H1 (cell line): ENCODE data around the gene ZCCHC3. TPM values are rescaled to one million over a fixed set of nuclear protein-coding genes. Genes with fewer than 3 reads are reported as not detected.

Experiments used
- CTCF ChIA-PET: fragments of 300-600 bp; sonication (Branson Sonifier 250); formaldehyde crosslinking; loops from one replicate; lab custom pipeline; 2021; ENCODE audit not compliant: partially characterized antibody; lab: Charles Lee
- POLR2A ChIA-PET: fragments of 300-600 bp; sonication (Branson Sonifier 250); formaldehyde crosslinking; loops from one replicate; lab custom pipeline; 2021; ENCODE audit warnings: inconsistent platforms; ENCODE audit not compliant: partially characterized antibody; lab: Charles Lee
- DNase-seq, 2 experiments: peaks; one replicate each; pipeline versions ENCODE4 v3.0.0 to v3.0.0-alpha.2; 2010 to 2022; ENCODE audit warnings: low spot score in 2 of 2, low read depth in 1 of 2, mixed read lengths in 1 of 2
- FAIRE-seq: peaks from 2 replicates; lab custom pipeline; 2011; peaks lifted over from hg19 to GRCh38; lab: Jason Lieb, UNC
- H2AFZ ChIP-seq: 2 replicates; pipeline ENCODE4 v1.8.1; 2012; ENCODE audit warnings: low read length, inconsistent platforms
- H2AK5ac ChIP-seq: 2 replicates; pipeline ENCODE4 v1.6.1; 2013; ENCODE audit warnings: low read depth, low read length
- H2BK120ac ChIP-seq: replicated peaks from 2 replicates; pipeline ENCODE3; 2013; ENCODE audit warnings: low read depth, low read length, inconsistent platforms
- H2BK12ac ChIP-seq: 2 replicates; pipeline ENCODE4 v1.6.1; 2013; ENCODE audit warnings: low read depth, low read length
- H2BK15ac ChIP-seq: 2 replicates; pipeline ENCODE4 v1.6.1; 2013; ENCODE audit warnings: low read length
- H2BK20ac ChIP-seq: 2 replicates; pipeline ENCODE4 v1.6.1; 2013; ENCODE audit warnings: low read length
- H2BK5ac ChIP-seq: 2 replicates; pipeline ENCODE4 v1.6.1; 2013; ENCODE audit warnings: low read depth, low read length
- H3K14ac ChIP-seq: 2 replicates; pipeline ENCODE4 v1.6.1; 2013; ENCODE audit warnings: inconsistent platforms; ENCODE audit not compliant: insufficient read length
- H3K18ac ChIP-seq: 2 replicates; pipeline ENCODE4 v1.6.1; 2013; ENCODE audit warnings: low read length; ENCODE audit errors: extremely low read depth
- H3K23ac ChIP-seq: 2 replicates; pipeline ENCODE4 v1.6.1; 2013; ENCODE audit warnings: inconsistent platforms; ENCODE audit not compliant: insufficient read length
- H3K23me2 ChIP-seq: 2 replicates; pipeline ENCODE4 v1.6.1; 2013; ENCODE audit warnings: low read depth, low read length
- H3K27ac ChIP-seq: 2 replicates; pipeline ENCODE4 v1.6.1; 2011; ENCODE audit warnings: low read depth, low read length, inconsistent platforms
- H3K27me3 ChIP-seq, 4 experiments: replicated peaks in 1 of 4; 1 replicate in 1 of 4; 2 replicates in 3 of 4; pipeline versions ENCODE4 v1.6.1 to v1.8.1; 2011 to 2013; ENCODE audit warnings: low read length in 3 of 4, mild to moderate bottlenecking in 3 of 4, inconsistent platforms in 2 of 4, mixed read lengths in 2 of 4, moderate library complexity in 1 of 4; ENCODE audit not compliant: control insufficient read depth in 3 of 4, insufficient read depth in 3 of 4; ENCODE audit errors: extremely low read depth in 1 of 4
- H3K36me3 ChIP-seq, 4 experiments: 2 replicates each; pipeline versions ENCODE4 v1.6.1 to v1.8.1; 2011 to 2013; ENCODE audit warnings: mild to moderate bottlenecking in 4 of 4, low read length in 3 of 4, moderate library complexity in 2 of 4, control low read depth in 1 of 4, inconsistent platforms in 1 of 4; ENCODE audit not compliant: insufficient read depth in 4 of 4, control insufficient read depth in 2 of 4
- H3K4ac ChIP-seq: replicated peaks from 2 replicates; pipeline ENCODE3; 2013; ENCODE audit warnings: low read length, low read depth, mixed read lengths, inconsistent platforms; ENCODE audit not compliant: insufficient read length
- H3K4me1 ChIP-seq, 4 experiments: replicated peaks in 1 of 4; 1 replicate in 1 of 4; 2 replicates in 3 of 4; pipeline versions ENCODE4 v1.6.1 to v1.8.1; 2011 to 2013; ENCODE audit warnings: low read length in 3 of 4, inconsistent platforms in 2 of 4, mixed read lengths in 1 of 4; ENCODE audit not compliant: insufficient read depth in 4 of 4, control insufficient read depth in 3 of 4
- H3K4me2 ChIP-seq, 2 experiments: 2 replicates each; pipeline versions ENCODE4 v1.6.1 to v1.8.1; 2011 to 2013; ENCODE audit warnings: low read depth in 2 of 2, low read length in 2 of 2, control low read depth in 1 of 2, inconsistent platforms in 1 of 2, mild to moderate bottlenecking in 1 of 2; ENCODE audit not compliant: insufficient read depth in 1 of 2
- H3K4me3 ChIP-seq, 4 experiments: fragments of 200-600, 300-600 bp in 1 of 4; sonication (generic), shearing (Covaris generic), sonication (Bioruptor Twin) in 1 of 4; 2 replicates each; pipeline versions ENCODE4 v1.5.1 to v1.8.1; 2011 to 2016; ENCODE audit warnings: low read length in 4 of 4, low read depth in 3 of 4, control low read depth in 2 of 4, inconsistent platforms in 2 of 4, mild to moderate bottlenecking in 2 of 4, mixed read lengths in 1 of 4, moderate library complexity in 1 of 4; ENCODE audit not compliant: insufficient read depth in 2 of 4; ENCODE audit errors: extremely low read depth in 1 of 4
- H3K56ac ChIP-seq: replicated peaks from 2 replicates; pipeline ENCODE3; 2013; ENCODE audit warnings: low read depth, mild to moderate bottlenecking, mixed read lengths, low read length, inconsistent platforms; ENCODE audit not compliant: insufficient read length
- H3K79me1 ChIP-seq: 2 replicates; pipeline ENCODE4 v1.6.1; 2013; ENCODE audit warnings: low read depth, low read length, control low read depth
- H3K79me2 ChIP-seq, 2 experiments: 2 replicates each; pipeline versions ENCODE4 v1.6.1 to v1.8.1; 2012 to 2013; ENCODE audit warnings: low read length in 2 of 2, mild to moderate bottlenecking in 2 of 2, inconsistent platforms in 1 of 2; ENCODE audit not compliant: insufficient read depth in 2 of 2, control insufficient read depth in 1 of 2
- H3K9ac ChIP-seq, 4 experiments: replicated peaks in 1 of 4; 1 replicate in 1 of 4; 2 replicates in 3 of 4; pipeline versions ENCODE4 v1.6.1 to v1.8.1; 2011 to 2013; ENCODE audit warnings: low read depth in 3 of 4, low read length in 3 of 4, control low read depth in 2 of 4, mild to moderate bottlenecking in 2 of 4, moderate library complexity in 2 of 4, inconsistent platforms in 1 of 4; ENCODE audit errors: extremely low read depth in 1 of 4
- H3K9me3 ChIP-seq, 2 experiments: 2 replicates each; pipeline versions ENCODE4 v1.6.1 to v1.8.1; 2012 to 2013; ENCODE audit warnings: mild to moderate bottlenecking in 2 of 2, moderate library complexity in 2 of 2, control low read depth in 1 of 2, inconsistent platforms in 1 of 2, low read depth in 1 of 2, low read length in 1 of 2, mixed read lengths in 1 of 2; ENCODE audit not compliant: insufficient read depth in 2 of 2
- H4K20me1 ChIP-seq, 2 experiments: replicated peaks in 1 of 2; 2 replicates each; pipeline versions ENCODE3 to v1.8.1; 2011 to 2013; ENCODE audit warnings: inconsistent platforms in 2 of 2, low read length in 2 of 2, mild to moderate bottlenecking in 1 of 2; ENCODE audit not compliant: insufficient read depth in 2 of 2, control insufficient read depth in 1 of 2
- H4K5ac ChIP-seq: 2 replicates; pipeline ENCODE4 v1.6.1; 2013; ENCODE audit warnings: low read length, low read depth, mixed read lengths, inconsistent platforms; ENCODE audit not compliant: insufficient read length
- H4K8ac ChIP-seq: 2 replicates; pipeline ENCODE4 v1.8.0; 2013; ENCODE audit warnings: mild to moderate bottlenecking, moderate library complexity, low read length, inconsistent platforms; ENCODE audit not compliant: insufficient read depth; ENCODE audit errors: extremely low read depth
- H4K91ac ChIP-seq: replicated peaks from 2 replicates; pipeline ENCODE3; 2013; ENCODE audit warnings: low read length, mixed read lengths, inconsistent platforms; ENCODE audit not compliant: insufficient read length
- EP300 ChIP-seq, 2 experiments: IDR thresholded peaks; 1 replicate in 1 of 2; 2 replicates in 1 of 2; pipeline ENCODE4 v1.6.1; 2011 to 2012; ENCODE audit warnings: low read depth in 2 of 2, low read length in 2 of 2, mild to moderate bottlenecking in 2 of 2, borderline replicate concordance in 1 of 2, inconsistent platforms in 1 of 2, moderate library complexity in 1 of 2
- GABPA ChIP-seq: IDR thresholded peaks from 2 replicates; pipeline ENCODE4 v1.6.1; 2011; ENCODE audit warnings: mild to moderate bottlenecking, low read length, moderate library complexity, borderline replicate concordance; ENCODE audit not compliant: insufficient read depth
- HDAC6 ChIP-seq: IDR thresholded peaks from one replicate; pipeline ENCODE4 v1.7.1; 2012; ENCODE audit warnings: low read depth, mild to moderate bottlenecking, inconsistent platforms, low read length, moderate library complexity
- KDM4A ChIP-seq: IDR thresholded peaks from one replicate; pipeline ENCODE4 v1.7.1; 2012; ENCODE audit warnings: low read depth, mild to moderate bottlenecking, moderate library complexity, low read length, inconsistent platforms; ENCODE audit not compliant: severe bottlenecking
- POLR2A ChIP-seq, 2 experiments: IDR thresholded peaks; 1 replicate in 1 of 2; 2 replicates in 1 of 2; pipeline ENCODE4 v1.6.1; 2011; ENCODE audit warnings: low read depth in 2 of 2, low read length in 2 of 2, mild to moderate bottlenecking in 2 of 2; ENCODE audit errors: control extremely low read depth in 1 of 2
- RAD21 ChIP-seq, 2 experiments: IDR thresholded peaks in 1 of 2; conservative IDR thresholded peaks in 1 of 2; 2 replicates each; pipeline ENCODE4 v1.6.1; 2011; ENCODE audit warnings: low read depth in 2 of 2, low read length in 2 of 2, improper control_type of control experiment in 1 of 2, inconsistent platforms in 1 of 2, mild to moderate bottlenecking in 1 of 2, moderate library complexity in 1 of 2
- SP1 ChIP-seq: IDR thresholded peaks from 2 replicates; pipeline ENCODE4 v1.6.1; 2011; ENCODE audit warnings: low read depth, low read length
- SRF ChIP-seq: IDR thresholded peaks from 2 replicates; pipeline ENCODE4 v1.6.1; 2011; ENCODE audit warnings: mild to moderate bottlenecking, low read depth, low read length, moderate library complexity
- USF2 ChIP-seq: IDR thresholded peaks from 2 replicates; pipeline ENCODE4 v1.6.1; 2011; ENCODE audit warnings: low read length, improper control_type of control experiment
- WGBS, 2 experiments: shearing (Covaris generic) in 1 of 2; methylation state at CpG; one replicate each; pipeline versions ENCODE4 v1.1.6 to v1.1.7; 2013 to 2015; ENCODE audit warnings: low lambda C conversion rate in 2 of 2, mixed read lengths in 2 of 2, inconsistent platforms in 1 of 2, low coverage in 1 of 2, missing lambda C conversion rate in 1 of 2; ENCODE audit not compliant: insufficient replicate concordance in 2 of 2, insufficient coverage in 1 of 2, insufficient read length in 1 of 2; ENCODE audit errors: extremely low coverage in 1 of 2, missing lambda C conversion rate in 1 of 2; 5-methylcytosine and 5-hydroxymethylcytosine counted together
- polyA plus RNA-seq, 7 experiments: library from polyadenylated mRNA; depleted of rRNA in 3 of 7; stranded (reverse) in 5 of 7; unstranded in 2 of 7; fragments of >200 nt in 5 of 7; fragments of 200-250 nt in 2 of 7; gene quantifications; 1 replicate in 5 of 7; 2 replicates in 1 of 7; 4 replicates in 1 of 7; pipeline versions ENCODE4 v1.2.1 to v1.2.3, GENCODE V29; 2011 to 2013; ENCODE audit warnings: missing spikeins in 2 of 7, mixed read lengths in 2 of 7
- total RNA-seq: library from RNA; stranded (reverse); fragmentation: NEBNext Ultra II Directional; extraction: Animal tissue kit (Norgen Biotek cat#: 25700); gene quantifications from 2 replicates; pipeline ENCODE4 v1.2.1, GENCODE V29; 2021

Gene ZCCHC3
- total and polyA plus RNA-seq, 2 of the 8 experiments (the other 6 are each of a cell fraction or from before 2014, with no cell fraction given): 33.7 to 52.4 TPM

- 6% methylated on average over 22 of the region's 47 CpGs; no CpG with 5 or more reads in 1 of the 2 experiments for WGBS, 2 experiments
- CTCF ChIA-PET: interaction anchor here (1.5 kb wide), 1 partner anchor 10 kb away, joined by 3 read pairs; no protein-coding TSS in a partner anchor
- TF ChIP-seq GABPA (no peak), USF2 (no peak; the same call in 1 of the 2 replicates), SP1 (peak; percentile 85), SRF (no peak), KDM4A (no peak), POLR2A (IDR thresholded peaks at IDR 0.05; ENCODE audit: control extremely low read depth in 1 of 2, low read depth in 2 of 2, low read length in 2 of 2) (no peak), EP300 (IDR thresholded peaks at IDR 0.05; ENCODE audit: borderline replicate concordance in 1 of 2, low read depth in 2 of 2, low read length in 2 of 2) (peak in 1 of 2 experiments; percentile 78; a peak in 2 of 3 replicates), HDAC6 (no peak), RAD21 (IDR thresholded peaks at IDR 0.05 in 1 of 2, conservative IDR thresholded peaks at IDR 0.05 in 1 of 2; ENCODE audit: low read depth in 2 of 2, low read length in 2 of 2) (no peak)
Measured at GRCh38 chr20:327186-328026, 30.0 kb downstream of the ZCCHC3 start.

More at GRCh38 chr20:327186-328026, 30.0 kb downstream of the ZCCHC3 start:
- Histone ChIP-seq H2BK12ac (no peak overlapping the region), H4K91ac (peak overlapping the region; percentile 59), H2AK5ac (no peak overlapping the region), H3K4me2 (peak overlapping the region; percentile 94 to 98), H4K20me1 (peaks cover 19 to 30% of the 10 kb centered on the region in 2 experiments), H3K56ac (peak overlapping the region; percentile 32), H3K79me1 (peaks cover 12% of the 10 kb centered on the region), H4K8ac (no peak overlapping the region), H2BK120ac (no peak overlapping the region), H3K27ac (no peak overlapping the region), H2BK20ac (no peak overlapping the region), H3K79me2 (peaks cover 7 to 31% of the 10 kb centered on the region in 2 experiments), H3K18ac (peak overlapping the region; percentile 40; the same call in 1 of the 2 replicates), H2AFZ (no peak overlapping the region), H3K4ac (no peak overlapping the region), H2BK5ac (peak overlapping the region; percentile 20; the same call in 1 of the 2 replicates), H3K4me1 (peaks cover 12 to 28% (median 21%) of the 10 kb centered on the region in 4 experiments), H3K23ac (no peak overlapping the region), H2BK15ac (no peak overlapping the region), H3K27me3 (no peaks in the 10 kb centered on the region), H3K36me3 (peaks cover 0 to 3% (median 0%) of the 10 kb centered on the region in 4 experiments; a peak in 1 of 8 replicates), H3K9ac (peak overlapping the region; percentile 31 to 67 (median 59)), H3K23me2 (peaks cover 9% of the 10 kb centered on the region; the same call in 1 of the 2 replicates), H3K4me3 (peak overlapping the region; percentile 68 to 92 (median 79)), H3K14ac (no peak overlapping the region), H4K5ac (no peak overlapping the region), H3K9me3 (no peaks in the 10 kb centered on the region)
- FAIRE-seq (no peak), DNase-seq (peak; percentile 94 to 97)
- POLR2A ChIA-PET: interaction anchor here (1.5 to 5.0 kb wide), 4 partner anchors 28 to 61 kb away, joined by 3 to 85 read pairs (median 18); partner anchors contain the start of gene ZCCHC3
